ENCODE results near the gene C17orf50. TPM values are rescaled to one million over a fixed set of nuclear protein-coding genes. Genes with fewer than 3 reads are reported as not detected.

The C17orf50 gene
- total RNA-seq, 1 experiment from 2014 or later: not detected

GRCh38 chr17:35725058-35725457 is 35.6 kb upstream of the C17orf50 start:
- Histone ChIP-seq H2AFZ (ENCODE audit: low read depth, low read length, poor library complexity, severe bottlenecking) (no peak overlapping the region), H4K20me1 (ENCODE audit: insufficient read depth) (no peaks in the 10 kb centered on the region), H3K4me2 (ENCODE audit: low read length) (no peak overlapping the region), H3K4me1 (ENCODE audit: control insufficient read depth in 1 of 2, insufficient read depth in 2 of 2, low read length in 2 of 2) (peaks cover 0 to 3% of the 10 kb centered on the region in 2 experiments; a peak in 1 of 4 replicates), H3K9me3 (ENCODE audit: control insufficient read depth in 1 of 2, insufficient read depth in 1 of 2, low read depth in 1 of 2, low read length in 2 of 2) (no peaks in the 10 kb centered on the region), H3K36me3 (ENCODE audit: control insufficient read depth in 1 of 2, insufficient read depth in 2 of 2, low read length in 2 of 2) (peaks cover 15 to 17% of the 10 kb centered on the region in 2 experiments; a peak in 3 of 4 replicates), H3K9me2 (ENCODE audit: insufficient read depth) (no peaks in the 10 kb centered on the region), H3K79me2 (ENCODE audit: insufficient read depth, low read length) (no peaks in the 10 kb centered on the region), H3K27me3 (ENCODE audit: insufficient read depth, low read length) (no peaks in the 10 kb centered on the region), H3K9ac (ENCODE audit: low read length) (no peak overlapping the region), H3K27ac (ENCODE audit: low read depth, low read length) (no peak overlapping the region), H3K4me3 (replicated peaks in 1 of 2; ENCODE audit: low read depth in 1 of 2, low read length in 2 of 2) (no peak overlapping the region)
- ChIA-PET POLR2A (no interaction called here), RAD21 (ENCODE audit: low non-redundant PET in 1 of 2, low total read pairs in 2 of 2, uncharacterized antibody in 2 of 2, unreplicated experiment in 2 of 2) (no interaction called here), CTCF (no interaction called here)
- TF ChIP-seq SP1 (IDR thresholded peaks at IDR 0.05; ENCODE audit: low read depth) (no peak), RAD21 (IDR thresholded peaks at IDR 0.05; ENCODE audit: low read depth) (no peak), ATF3 (IDR thresholded peaks at IDR 0.05) (no peak), MAX (IDR thresholded peaks at IDR 0.05) (no peak), ZBTB33 (IDR thresholded peaks at IDR 0.05; ENCODE audit: extremely low read depth, insufficient replicate concordance, low read length) (no peak), CEBPB (IDR thresholded peaks at IDR 0.05; ENCODE audit: low read depth) (no peak), TCF7L2 (IDR thresholded peaks at IDR 0.05; ENCODE audit: borderline replicate concordance, extremely low read depth, insufficient read depth, insufficient read length) (no peak), POLR2AphosphoS5 (IDR thresholded peaks at IDR 0.05; ENCODE audit: low read depth, low read length) (no peak), ZNF274 (IDR thresholded peaks at IDR 0.05; ENCODE audit: low read depth, low read length) (no peak), EZH2 (IDR thresholded peaks at IDR 0.05) (no peak), FOSL1 (IDR thresholded peaks at IDR 0.05; ENCODE audit: low read depth) (no peak), EGR1 (IDR thresholded peaks at IDR 0.05; ENCODE audit: low read depth) (no peak), ZFX (IDR thresholded peaks at IDR 0.05) (no peak), POLR2A (IDR thresholded peaks at IDR 0.05; ENCODE audit: borderline replicate concordance, extremely low read depth, insufficient read depth, insufficient read length) (no peak), CBX3 (IDR thresholded peaks at IDR 0.05; ENCODE audit: low read depth) (no peak), ELF1 (IDR thresholded peaks at IDR 0.05; ENCODE audit: borderline replicate concordance, low read depth) (no peak), YY1 (IDR thresholded peaks at IDR 0.05; ENCODE audit: extremely low read depth, insufficient replicate concordance, low read depth, low read length) (no peak)
- BruUV-seq (replicated peaks): no TSS peak
- intact Hi-C loops (cut with micrococcal nuclease): no loop called here
- no peak for ATAC-seq
- DNase-seq (ENCODE audit: low read depth, low spot score): no peak

Data from HCT116 (cell line).